ENCODE measurements around the gene ATP6V0A4.

Gene ATP6V0A4

DNA sequence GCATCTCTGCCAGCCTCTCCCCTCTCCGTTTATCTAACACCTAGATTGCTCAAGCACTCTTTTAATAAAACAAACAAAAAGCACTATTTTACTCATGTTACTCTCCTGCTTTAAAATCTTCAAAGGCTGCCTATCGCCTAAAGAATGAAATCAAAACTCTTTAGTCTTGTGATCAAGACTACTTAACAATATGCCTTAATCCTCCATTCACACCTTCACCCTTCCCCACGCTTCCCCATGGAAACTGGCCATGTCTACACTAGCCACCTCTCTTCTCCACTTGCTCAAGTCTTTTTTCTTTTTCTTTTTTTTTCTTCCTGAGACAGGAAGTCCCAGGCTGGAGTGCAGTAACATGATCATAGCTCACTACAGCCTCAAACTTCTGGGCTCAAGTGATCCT lies 48.0 kb downstream of the ATP6V0A4 start:
- TF ChIP-seq, protein P1, sequence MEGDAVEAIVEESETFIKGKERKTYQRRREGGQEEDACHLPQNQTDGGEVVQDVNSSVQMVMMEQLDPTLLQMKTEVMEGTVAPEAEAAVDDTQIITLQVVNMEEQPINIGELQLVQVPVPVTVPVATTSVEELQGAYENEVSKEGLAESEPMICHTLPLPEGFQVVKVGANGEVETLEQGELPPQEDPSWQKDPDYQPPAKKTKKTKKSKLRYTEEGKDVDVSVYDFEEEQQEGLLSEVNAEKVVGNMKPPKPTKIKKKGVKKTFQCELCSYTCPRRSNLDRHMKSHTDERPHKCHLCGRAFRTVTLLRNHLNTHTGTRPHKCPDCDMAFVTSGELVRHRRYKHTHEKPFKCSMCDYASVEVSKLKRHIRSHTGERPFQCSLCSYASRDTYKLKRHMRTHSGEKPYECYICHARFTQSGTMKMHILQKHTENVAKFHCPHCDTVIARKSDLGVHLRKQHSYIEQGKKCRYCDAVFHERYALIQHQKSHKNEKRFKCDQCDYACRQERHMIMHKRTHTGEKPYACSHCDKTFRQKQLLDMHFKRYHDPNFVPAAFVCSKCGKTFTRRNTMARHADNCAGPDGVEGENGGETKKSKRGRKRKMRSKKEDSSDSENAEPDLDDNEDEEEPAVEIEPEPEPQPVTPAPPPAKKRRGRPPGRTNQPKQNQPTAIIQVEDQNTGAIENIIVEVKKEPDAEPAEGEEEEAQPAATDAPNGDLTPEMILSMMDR (IDR thresholded peaks at IDR 0.05; ENCODE audit: low read depth, low read length) = no peak
- no peak overlapping the region for H3K4me3 ChIP-seq (ENCODE audit: low read depth, low read length)
- no peak for DNase-seq

GRCh38 chr7:138748666-138749065 lies 49.3 kb downstream of the ATP6V0A4 start:
- no peaks in the 10 kb centered on the region for H3K36me3 ChIP-seq
- DNase-seq = no peak
- TF ChIP-seq, protein P1 (IDR thresholded peaks at IDR 0.05; ENCODE audit: low read depth, low read length) = no peak
- H3K9me3 ChIP-seq (ENCODE audit: severe bottlenecking) = no peaks in the 10 kb centered on the region
- H3K4me3 ChIP-seq (ENCODE audit: low read depth, low read length) = no peak overlapping the region
- H3K27me3 ChIP-seq (ENCODE audit: insufficient read depth, low read depth, severe bottlenecking) = no peaks in the 10 kb centered on the region
- H3K27ac ChIP-seq = no peak overlapping the region

More for the DNA sequence above, 48.0 kb downstream of the ATP6V0A4 start:
- no peaks in the 10 kb centered on the region for H3K27me3 ChIP-seq (ENCODE audit: insufficient read depth, low read depth, severe bottlenecking)
- no peaks in the 10 kb centered on the region for H3K9me3 ChIP-seq (ENCODE audit: severe bottlenecking)
- no peaks in the 10 kb centered on the region for H3K36me3 ChIP-seq
- no peak overlapping the region for H3K27ac ChIP-seq

DNA sequence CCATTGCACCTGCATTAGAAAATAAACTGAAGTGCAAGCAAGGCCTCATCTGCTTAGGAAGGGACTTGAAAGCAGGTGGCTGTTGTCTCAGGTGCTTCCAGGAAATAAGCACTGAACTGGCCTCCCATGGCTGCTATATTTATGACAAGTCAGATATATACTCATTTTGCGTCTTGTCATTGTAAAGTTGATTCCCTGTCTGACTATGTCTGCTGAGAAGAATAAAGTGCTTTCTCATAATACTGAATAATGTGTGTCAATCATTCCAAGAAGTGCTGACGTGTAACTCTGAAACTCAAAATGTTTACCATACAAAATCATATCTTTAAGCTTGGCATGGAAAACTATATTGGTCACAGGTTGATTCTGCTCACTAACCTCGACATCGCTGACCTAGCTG lies 51.9 kb downstream of the ATP6V0A4 start:
- H3K36me3 ChIP-seq = no peaks in the 10 kb centered on the region
- no peak overlapping the region for H3K27ac ChIP-seq
- no peaks in the 10 kb centered on the region for H3K27me3 ChIP-seq (ENCODE audit: insufficient read depth, low read depth, severe bottlenecking)
- H3K4me3 ChIP-seq (ENCODE audit: low read depth, low read length) = no peak overlapping the region
- no peaks in the 10 kb centered on the region for H3K9me3 ChIP-seq (ENCODE audit: severe bottlenecking)
- DNase-seq = no peak
- TF ChIP-seq, protein P1 (IDR thresholded peaks at IDR 0.05; ENCODE audit: low read depth, low read length) = no peak

DNA sequence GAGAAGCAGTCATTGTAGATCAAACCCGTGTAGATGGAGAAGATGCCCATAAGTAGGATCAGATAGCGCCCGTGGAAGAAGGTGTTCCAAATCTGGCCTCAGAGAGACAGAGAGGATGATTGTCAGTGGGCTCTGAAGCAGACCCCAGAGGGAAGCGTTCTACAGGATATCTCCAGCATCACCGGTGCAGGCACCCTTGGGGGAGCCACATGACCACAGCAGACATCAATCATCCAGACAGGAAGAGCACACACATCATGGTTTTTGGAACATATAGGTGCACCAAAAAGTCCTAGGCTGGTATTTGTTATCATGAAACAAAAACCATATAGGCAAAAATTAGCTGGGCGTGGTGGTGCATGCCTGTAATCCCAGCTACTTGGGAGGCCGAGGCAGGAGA lies 52.8 kb downstream of the ATP6V0A4 start:
- H3K4me3 ChIP-seq (ENCODE audit: low read depth, low read length) = no peak overlapping the region
- H3K27ac ChIP-seq = no peak overlapping the region
- DNase-seq = no peak
- H3K27me3 ChIP-seq (ENCODE audit: insufficient read depth, low read depth, severe bottlenecking) = no peaks in the 10 kb centered on the region
- H3K9me3 ChIP-seq (ENCODE audit: severe bottlenecking) = no peaks in the 10 kb centered on the region
- TF ChIP-seq, protein P1 (IDR thresholded peaks at IDR 0.05; ENCODE audit: low read depth, low read length) = no peak
- no peaks in the 10 kb centered on the region for H3K36me3 ChIP-seq

- H3K27ac ChIP-seq = no peak overlapping the region
- TF ChIP-seq, protein P1 (IDR thresholded peaks at IDR 0.05; ENCODE audit: low read depth, low read length) = no peak
- no peaks in the 10 kb centered on the region for H3K27me3 ChIP-seq (ENCODE audit: insufficient read depth, low read depth, severe bottlenecking)
- no peaks in the 10 kb centered on the region for H3K9me3 ChIP-seq (ENCODE audit: severe bottlenecking)
- no peak for DNase-seq
- H3K36me3 ChIP-seq = no peaks in the 10 kb centered on the region
- no peak overlapping the region for H3K4me3 ChIP-seq (ENCODE audit: low read depth, low read length)
Measured at GRCh38 chr7:138741453-138741735, 56.6 kb downstream of the ATP6V0A4 start.

- TF ChIP-seq, protein P1 (IDR thresholded peaks at IDR 0.05; ENCODE audit: low read depth, low read length) = no peak
- DNase-seq = no peak
- Histone ChIP-seq H3K9me3 (ENCODE audit: severe bottlenecking) (no peaks in the 10 kb centered on the region), H3K36me3 (no peaks in the 10 kb centered on the region), H3K27ac (no peak overlapping the region), H3K4me3 (ENCODE audit: low read depth, low read length) (no peak overlapping the region), H3K27me3 (ENCODE audit: insufficient read depth, low read depth, severe bottlenecking) (no peaks in the 10 kb centered on the region)
Measured at GRCh38 chr7:138739859-138740258, 58.1 kb downstream of the ATP6V0A4 start.

All from WERI-Rb-1 (cell line).